Liver (tissue), 9 donors: Measurements from ENCODE around the gene LRRN3. TPM values are rescaled to one million over a fixed set of nuclear protein-coding genes. Genes with fewer than 3 reads are reported as not detected.

ENCODE experiments used
- DNase-seq: peaks from one replicate; pipeline ENCODE4 v3.0.0-alpha.2; 2017; ENCODE audit warnings: low spot score
- H3K27ac ChIP-seq, 2 donors: one replicate each; pipeline ENCODE4 v1.7.0; 2013; ENCODE audit warnings: inconsistent platforms in 2 of 2, low read length in 2 of 2, control low read depth in 1 of 2, low read depth in 1 of 2, mild to moderate bottlenecking in 1 of 2
- H3K27me3 ChIP-seq, 4 donors: one replicate each; pipeline versions ENCODE4 v1.6.1 to v1.7.0; 2013; ENCODE audit warnings: low read length in 3 of 4, inconsistent platforms in 1 of 4, mild to moderate bottlenecking in 1 of 4, moderate library complexity in 1 of 4; ENCODE audit not compliant: control insufficient read depth in 4 of 4, insufficient read depth in 4 of 4
- H3K36me3 ChIP-seq, 4 donors: one replicate each; pipeline versions ENCODE4 v1.6.1 to v1.7.0; 2013; ENCODE audit warnings: low read length in 3 of 4, mild to moderate bottlenecking in 3 of 4, low read depth in 1 of 4, moderate library complexity in 1 of 4; ENCODE audit not compliant: control insufficient read depth in 4 of 4, insufficient read depth in 3 of 4
- H3K4me1 ChIP-seq, 4 donors: one replicate each; pipeline versions ENCODE4 v1.6.1 to v1.7.0; 2013; ENCODE audit warnings: low read length in 3 of 4, mild to moderate bottlenecking in 3 of 4, moderate library complexity in 1 of 4; ENCODE audit not compliant: control insufficient read depth in 4 of 4, insufficient read depth in 4 of 4
- H3K4me3 ChIP-seq, 3 donors: one replicate each; pipeline versions ENCODE4 v1.6.1 to v1.7.0; 2013; ENCODE audit warnings: low read length in 3 of 3, control low read depth in 1 of 3, low read depth in 1 of 3, mild to moderate bottlenecking in 1 of 3
- H3K9ac ChIP-seq, 2 donors: one replicate each; pipeline ENCODE4 v1.7.0; 2013; ENCODE audit warnings: low read length in 2 of 2, mild to moderate bottlenecking in 2 of 2, moderate library complexity in 2 of 2, control low read depth in 1 of 2, low read depth in 1 of 2
- H3K9me3 ChIP-seq, 4 donors: one replicate each; pipeline versions ENCODE4 v1.6.1 to v1.7.0; 2013; ENCODE audit warnings: low read length in 3 of 4; ENCODE audit not compliant: control insufficient read depth in 4 of 4
- ATF3 ChIP-seq: IDR thresholded peaks from 2 replicates; pipeline ENCODE4 v1.6.1; 2016; ENCODE audit warnings: antibody characterized with exemption
- EGR1 ChIP-seq, 2 donors: IDR thresholded peaks; 2 replicates each; pipeline ENCODE4 v1.6.1; 2016 to 2018; ENCODE audit warnings: antibody characterized with exemption in 2 of 2, low read depth in 2 of 2
- FOXA2 ChIP-seq: IDR thresholded peaks from 2 replicates; pipeline ENCODE4 v1.6.1; 2016; ENCODE audit warnings: antibody characterized with exemption
- HNF4A ChIP-seq, 2 donors: conservative IDR thresholded peaks; 2 replicates each; pipeline ENCODE4 v1.6.1; 2016; ENCODE audit warnings: antibody characterized with exemption in 2 of 2, mild to moderate bottlenecking in 2 of 2
- HNF4G ChIP-seq: IDR thresholded peaks from 2 replicates; pipeline ENCODE4 v1.6.1; 2016; ENCODE audit warnings: antibody characterized with exemption
- JUND ChIP-seq, 2 donors: IDR thresholded peaks; 2 replicates each; pipeline ENCODE4 v1.6.1; 2016; ENCODE audit warnings: antibody characterized with exemption in 2 of 2
- REST ChIP-seq: IDR thresholded peaks from 2 replicates; pipeline ENCODE4 v1.6.1; 2016; ENCODE audit warnings: antibody characterized with exemption, mild to moderate bottlenecking
- RXRA ChIP-seq, 2 donors: IDR thresholded peaks; 2 replicates each; pipeline ENCODE4 v1.6.1; 2017 to 2018; ENCODE audit warnings: antibody characterized with exemption in 2 of 2, mild to moderate bottlenecking in 1 of 2
- SP1 ChIP-seq: IDR thresholded peaks from 2 replicates; pipeline ENCODE4 v1.6.1; 2018; ENCODE audit warnings: antibody characterized with exemption, mild to moderate bottlenecking
- YY1 ChIP-seq: IDR thresholded peaks from 2 replicates; pipeline ENCODE4 v1.6.1; 2016; ENCODE audit warnings: antibody characterized with exemption, mild to moderate bottlenecking
- ZBTB33 ChIP-seq: IDR thresholded peaks from 2 replicates; pipeline ENCODE4 v1.6.1; 2016; ENCODE audit warnings: antibody characterized with exemption
- WGBS: extraction: QIAGEN DNeasy Blood & Tissue Kit; methylation state at CpG from one replicate; pipeline ENCODE4 v1.1.7; 2013; 5-methylcytosine and 5-hydroxymethylcytosine counted together
- polyA plus RNA-seq, 2 donors: library from polyadenylated mRNA; stranded (reverse) in 1 of 2; unstranded in 1 of 2; fragments of 200-250 nt in 1 of 2; fragments of >200 nt in 1 of 2; fragmentation: Nextera tagmentation in 1 of 2; extraction: Ambion mirVana in 1 of 2; gene quantifications; one replicate each; pipeline versions ENCODE4 v1.2.1 to v1.2.3, GENCODE V29; 2013 to 2015
- total RNA-seq, 2 donors: library from RNA; depleted of rRNA; stranded (reverse); fragments of >200 nt; gene quantifications; one replicate each; pipeline ENCODE4 v1.2.3, GENCODE V29; 2014
- TF ChIP-seq, protein P1 (sequence below): fragments of 150-350 bp; IDR thresholded peaks from 2 replicates; pipeline ENCODE4 v1.5.1; 2017; ENCODE audit warnings: improper control_type of control experiment, low read depth, low read length; ENCODE audit not compliant: missing input control
- TF ChIP-seq, protein P2 (sequence below): IDR thresholded peaks from 2 replicates; pipeline ENCODE4 v1.6.1; 2016; ENCODE audit warnings: antibody characterized with exemption
- donor health status: healthy.
- donor health status: healthy.
- donor health status: healthy.
- donor health status: healthy.
- donor health status: healthy.

Gene LRRN3
- total and polyA plus RNA-seq, 4 donors: 0.18 to 1.1 (median 0.32) TPM

DNA sequence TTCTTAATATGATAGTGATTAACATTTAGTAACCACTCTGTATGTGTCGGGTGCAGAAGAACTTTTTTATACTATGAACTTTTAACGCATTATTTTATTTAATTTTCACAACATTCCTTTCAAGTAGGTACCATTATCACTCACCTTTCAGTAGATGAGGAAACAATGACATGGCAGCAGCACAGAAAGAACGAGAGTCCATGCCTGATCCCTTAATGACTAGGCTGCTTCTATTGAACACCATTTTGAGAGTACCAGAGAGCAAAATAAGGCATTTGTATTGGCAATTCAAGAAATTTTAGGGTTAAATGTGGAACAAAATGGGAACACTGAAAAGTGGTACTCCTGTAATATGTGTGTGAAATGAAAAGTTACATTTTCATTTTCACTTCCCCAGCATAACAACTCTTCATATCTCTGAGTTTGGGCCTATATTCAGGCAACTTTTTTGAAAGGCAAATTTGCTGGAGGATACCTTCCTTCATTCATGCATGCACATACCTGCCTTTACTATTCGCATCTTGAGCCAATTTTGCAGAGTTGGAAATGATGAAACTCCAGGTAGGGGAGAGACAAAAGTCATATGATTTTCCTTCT lies 12.8 kb downstream of the LRRN3 start:
- Histone ChIP-seq H3K27ac (no peak overlapping the region), H3K9me3 (no peaks in the 10 kb centered on the region), H3K4me3 (no peak overlapping the region), H3K9ac (no peak overlapping the region), H3K4me1 (peaks cover 0 to 16% (median 8%) of the 10 kb centered on the region in 4 donors), H3K36me3 (no peaks in the 10 kb centered on the region), H3K27me3 (no peaks in the 10 kb centered on the region)
- WGBS: 96% methylated on average over 4 of the region's 4 CpGs
- no peak for TF ChIP-seq YY1
- TF ChIP-seq ATF3: no peak
- TF ChIP-seq, protein P1, sequence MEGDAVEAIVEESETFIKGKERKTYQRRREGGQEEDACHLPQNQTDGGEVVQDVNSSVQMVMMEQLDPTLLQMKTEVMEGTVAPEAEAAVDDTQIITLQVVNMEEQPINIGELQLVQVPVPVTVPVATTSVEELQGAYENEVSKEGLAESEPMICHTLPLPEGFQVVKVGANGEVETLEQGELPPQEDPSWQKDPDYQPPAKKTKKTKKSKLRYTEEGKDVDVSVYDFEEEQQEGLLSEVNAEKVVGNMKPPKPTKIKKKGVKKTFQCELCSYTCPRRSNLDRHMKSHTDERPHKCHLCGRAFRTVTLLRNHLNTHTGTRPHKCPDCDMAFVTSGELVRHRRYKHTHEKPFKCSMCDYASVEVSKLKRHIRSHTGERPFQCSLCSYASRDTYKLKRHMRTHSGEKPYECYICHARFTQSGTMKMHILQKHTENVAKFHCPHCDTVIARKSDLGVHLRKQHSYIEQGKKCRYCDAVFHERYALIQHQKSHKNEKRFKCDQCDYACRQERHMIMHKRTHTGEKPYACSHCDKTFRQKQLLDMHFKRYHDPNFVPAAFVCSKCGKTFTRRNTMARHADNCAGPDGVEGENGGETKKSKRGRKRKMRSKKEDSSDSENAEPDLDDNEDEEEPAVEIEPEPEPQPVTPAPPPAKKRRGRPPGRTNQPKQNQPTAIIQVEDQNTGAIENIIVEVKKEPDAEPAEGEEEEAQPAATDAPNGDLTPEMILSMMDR: no peak
- no peak for TF ChIP-seq JUND (IDR thresholded peaks at IDR 0.05)
- no peak for TF ChIP-seq EGR1 (IDR thresholded peaks at IDR 0.05; ENCODE audit: low read depth in 2 of 2)
- TF ChIP-seq, protein P2, sequence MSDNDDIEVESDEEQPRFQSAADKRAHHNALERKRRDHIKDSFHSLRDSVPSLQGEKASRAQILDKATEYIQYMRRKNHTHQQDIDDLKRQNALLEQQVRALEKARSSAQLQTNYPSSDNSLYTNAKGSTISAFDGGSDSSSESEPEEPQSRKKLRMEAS: no peak
- TF ChIP-seq FOXA2: no peak
- TF ChIP-seq REST: no peak
- no peak for TF ChIP-seq RXRA (IDR thresholded peaks at IDR 0.05)
- TF ChIP-seq SP1: no peak
- TF ChIP-seq HNF4G: no peak
- TF ChIP-seq HNF4A (conservative IDR thresholded peaks at IDR 0.05): no peak
- no peak for DNase-seq

DNA sequence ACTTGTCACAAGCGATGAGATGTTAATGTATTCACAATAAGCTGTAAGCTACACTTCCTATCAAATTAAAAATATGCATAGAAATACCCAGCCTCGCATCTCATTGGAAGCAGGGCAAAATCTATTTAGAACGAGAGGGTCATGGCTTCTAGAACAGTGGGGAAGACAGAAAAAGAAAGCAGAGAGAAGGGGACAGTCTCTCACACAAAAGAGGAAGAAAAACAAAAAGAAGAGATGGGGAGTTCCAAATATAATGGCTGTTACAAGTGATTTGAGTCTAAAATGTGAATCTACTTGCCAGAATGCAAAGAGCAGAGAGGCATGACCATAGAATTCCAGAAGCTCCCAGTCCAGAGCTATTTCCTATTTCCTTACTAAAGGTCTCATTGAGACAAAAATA lies 13.8 kb downstream of the LRRN3 start:
- Histone ChIP-seq H3K4me3 (no peak overlapping the region), H3K36me3 (no peaks in the 10 kb centered on the region), H3K4me1 (peaks cover 0 to 16% (median 8%) of the 10 kb centered on the region in 4 donors), H3K27ac (no peak overlapping the region), H3K9me3 (no peaks in the 10 kb centered on the region), H3K9ac (no peak overlapping the region), H3K27me3 (no peaks in the 10 kb centered on the region)
- DNase-seq: no peak
- WGBS: 90% methylated on average over 3 of the region's 3 CpGs
- TF ChIP-seq ZBTB33: no peak
- no peak for TF ChIP-seq EGR1 (IDR thresholded peaks at IDR 0.05; ENCODE audit: low read depth in 2 of 2)
